CD14-positive monocyte (primary cell): Measurements from ENCODE around the gene GNA12. TPM values are rescaled to one million over a fixed set of nuclear protein-coding genes. Genes with fewer than 3 reads are reported as not detected.
"Not testable (repeated sequence)": the region's sequence is repeated elsewhere in the genome, so short reads cannot be mapped to it uniquely, and the experiment has no call there.

Experiments used
- DNase-seq, 3 donors: peaks; one replicate each; pipeline ENCODE4 v3.0.0-alpha.2; 2011 to 2022
- H2AFZ ChIP-seq: 2 replicates; pipeline ENCODE4 v1.6.0; 2012; ENCODE audit warnings: mild to moderate bottlenecking, low read depth, low read length, inconsistent platforms; ENCODE audit not compliant: insufficient read depth, poor library complexity, severe bottlenecking
- H3K27ac ChIP-seq, 2 donors: 1 replicate in 1 of 2; 2 replicates in 1 of 2; pipeline ENCODE4 v1.5.1; 2012 to 2013; ENCODE audit warnings: low read length in 2 of 2, control low read depth in 1 of 2, inconsistent platforms in 1 of 2, low read depth in 1 of 2, mild to moderate bottlenecking in 1 of 2
- H3K27me3 ChIP-seq, 2 donors: one replicate each; pipeline versions ENCODE4 v1.6.0 to v1.6.1; 2011 to 2013; ENCODE audit warnings: low read length in 2 of 2; ENCODE audit not compliant: control insufficient read depth in 2 of 2, insufficient read depth in 2 of 2
- H3K36me3 ChIP-seq, 2 donors: replicated peaks in 1 of 2; 1 replicate in 1 of 2; 2 replicates in 1 of 2; pipeline versions ENCODE4 v1.5.1 to v1.6.1; 2012 to 2013; ENCODE audit warnings: low read length in 2 of 2, control low read depth in 1 of 2, inconsistent platforms in 1 of 2, mild to moderate bottlenecking in 1 of 2; ENCODE audit not compliant: insufficient read depth in 2 of 2, control insufficient read depth in 1 of 2
- H3K4me1 ChIP-seq, 2 donors: 1 replicate in 1 of 2; 2 replicates in 1 of 2; pipeline versions ENCODE4 v1.5.1 to v1.6.1; 2012 to 2013; ENCODE audit warnings: low read length in 2 of 2, control low read depth in 1 of 2, inconsistent platforms in 1 of 2, mild to moderate bottlenecking in 1 of 2, moderate library complexity in 1 of 2; ENCODE audit not compliant: insufficient read depth in 2 of 2, control insufficient read depth in 1 of 2
- H3K4me2 ChIP-seq: replicated peaks from 2 replicates; pipeline ENCODE3; 2012; ENCODE audit warnings: low read length, moderate library complexity, mild to moderate bottlenecking; ENCODE audit not compliant: poor library complexity, severe bottlenecking; ENCODE audit errors: extremely low read depth
- H3K4me3 ChIP-seq, 3 experiments: fragments of 200-600 bp in 1 of 3; sonication (generic) in 1 of 3; replicated peaks in 1 of 3; 1 replicate in 2 of 3; 2 replicates in 1 of 3; pipeline ENCODE4 v1.5.1; 2011 to 2013; ENCODE audit warnings: low read length in 3 of 3, mild to moderate bottlenecking in 3 of 3, control low read depth in 2 of 3, low read depth in 2 of 3, inconsistent platforms in 1 of 3, moderate library complexity in 1 of 3
- H3K79me2 ChIP-seq: 2 replicates; pipeline ENCODE4 v1.6.0; 2012; ENCODE audit warnings: mild to moderate bottlenecking, control low read depth, inconsistent platforms, low read length, moderate library complexity; ENCODE audit not compliant: insufficient read depth
- H3K9ac ChIP-seq: 2 replicates; pipeline ENCODE4 v1.6.0; 2017; ENCODE audit warnings: low read length, mild to moderate bottlenecking; ENCODE audit not compliant: insufficient read depth, poor library complexity, severe bottlenecking
- H3K9me3 ChIP-seq, 2 donors: replicated peaks in 1 of 2; 1 replicate in 1 of 2; 2 replicates in 1 of 2; pipeline versions ENCODE4 v1.5.1 to v1.6.1; 2012 to 2013; ENCODE audit warnings: low read length in 2 of 2, control low read depth in 1 of 2; ENCODE audit not compliant: control insufficient read depth in 1 of 2, insufficient read depth in 1 of 2
- H4K20me1 ChIP-seq: 2 replicates; pipeline ENCODE4 v1.6.0; 2012; ENCODE audit warnings: mild to moderate bottlenecking, low read length, control low read depth, moderate library complexity; ENCODE audit not compliant: insufficient read depth
- H3K27ac Mint-ChIP-seq, 7 donors: one replicate each; pipeline ENCODE4 v1.8.0; 2020; ENCODE audit warnings: mild to moderate bottlenecking in 7 of 7, mixed read lengths in 7 of 7, moderate library complexity in 6 of 7, inconsistent platforms in 2 of 7
- H3K27me3 Mint-ChIP-seq, 3 donors: one replicate each; pipeline ENCODE4 v1.8.0; 2021 to 2022; ENCODE audit warnings: low read depth in 3 of 3, mild to moderate bottlenecking in 3 of 3, mixed read lengths in 3 of 3, moderate library complexity in 3 of 3, inconsistent platforms in 1 of 3
- H3K36me3 Mint-ChIP-seq, 2 donors: one replicate each; pipeline ENCODE4 v1.8.0; 2020; ENCODE audit warnings: mixed read lengths in 2 of 2, inconsistent platforms in 1 of 2, mild to moderate bottlenecking in 1 of 2
- H3K4me1 Mint-ChIP-seq: one replicate; pipeline ENCODE4 v1.8.0; 2020; ENCODE audit warnings: mild to moderate bottlenecking, mixed read lengths
- H3K4me3 Mint-ChIP-seq, 2 donors: one replicate each; pipeline ENCODE4 v1.8.0; 2020; ENCODE audit warnings: mild to moderate bottlenecking in 2 of 2, mixed read lengths in 2 of 2, moderate library complexity in 1 of 2
- H3K9me3 Mint-ChIP-seq, 7 donors: one replicate each; pipeline ENCODE4 v1.8.0; 2020 to 2022; ENCODE audit warnings: mixed read lengths in 7 of 7, mild to moderate bottlenecking in 6 of 7, moderate library complexity in 6 of 7, inconsistent platforms in 2 of 7
- WGBS: methylation state at CpG from one replicate; pipeline ENCODE4 v1.1.5; 2013; ENCODE audit warnings: missing lambda C conversion rate; ENCODE audit not compliant: insufficient coverage; 5-methylcytosine and 5-hydroxymethylcytosine counted together
- intact Hi-C, 2 donors: fragments of 100-400 bp; cut with micrococcal nuclease; formaldehyde crosslinking; loops; one replicate each; pipeline versions ENCODE4 v1.15.0 to v1.15.1; 2023
- polyA plus RNA-seq, 3 donors: library from polyadenylated mRNA; depleted of rRNA in 1 of 3; unstranded in 2 of 3; stranded (reverse) in 1 of 3; fragments of 300-500 nt in 2 of 3; fragments of >200 nt in 1 of 3; fragmentation: Illumina TruSeq in 2 of 3; gene quantifications; 1 replicate in 2 of 3; 2 replicates in 1 of 3; pipeline ENCODE4 v1.2.3, GENCODE V29; 2012 to 2021
- TF ChIP-seq, protein P1 (sequence below): fragments of 200-600 bp; IDR thresholded peaks from one replicate; pipeline ENCODE4 v1.8.0; 2022; ENCODE audit warnings: antibody characterized with exemption, mild to moderate bottlenecking

GNA12 gene
- polyA plus RNA-seq, 3 donors = 3.4 to 25.9 (median 10.6) TPM

- peak overlapping the region; percentile 74 to 77 for H3K27ac ChIP-seq
- peaks cover 84 to 86% of the 10 kb centered on the region in 2 donors for H3K4me1 ChIP-seq
- H3K4me3 ChIP-seq, intact Hi-C loops, H3K9me3 ChIP-seq, H3K4me2 ChIP-seq, H3K36me3 Mint-ChIP-seq, H2AFZ ChIP-seq, H3K79me2 ChIP-seq, H3K36me3 ChIP-seq, H4K20me1 ChIP-seq, H3K4me3 Mint-ChIP-seq: not testable (repeated sequence)
- peak overlapping the region; percentile 76 to 97 (median 91) for H3K27ac Mint-ChIP-seq
- H3K27me3 Mint-ChIP-seq = peaks cover 33 to 47% (median 37%) of the 10 kb centered on the region in 3 donors
- peaks cover 48% of the 10 kb centered on the region for H3K4me1 Mint-ChIP-seq
- peaks cover 0 to 12% (median 3%) of the 10 kb centered on the region in 7 donors for H3K9me3 Mint-ChIP-seq
- DNase-seq = peak; percentile 75 to 95 (median 84)
- peak overlapping the region; percentile 15 for H3K9ac ChIP-seq
- 99% methylated on average over 9 of the region's 19 CpGs for WGBS
- peaks cover 5 to 24% of the 10 kb centered on the region in 2 donors for H3K27me3 ChIP-seq
Observed at GRCh38 chr7:2693420-2694121, 150.5 kb downstream of the GNA12 start.

GRCh38 chr7:2692543-2692942 is 151.6 kb downstream of the GNA12 start:
- no peak overlapping the region for H2AFZ ChIP-seq
- H3K36me3 ChIP-seq = no peaks in the 10 kb centered on the region
- H3K4me3 ChIP-seq = no peak overlapping the region
- DNase-seq = no peak
- peaks cover 31 to 46% (median 37%) of the 10 kb centered on the region in 3 donors for H3K27me3 Mint-ChIP-seq
- H3K9me3 ChIP-seq = no peaks in the 10 kb centered on the region
- TF ChIP-seq, protein P1, sequence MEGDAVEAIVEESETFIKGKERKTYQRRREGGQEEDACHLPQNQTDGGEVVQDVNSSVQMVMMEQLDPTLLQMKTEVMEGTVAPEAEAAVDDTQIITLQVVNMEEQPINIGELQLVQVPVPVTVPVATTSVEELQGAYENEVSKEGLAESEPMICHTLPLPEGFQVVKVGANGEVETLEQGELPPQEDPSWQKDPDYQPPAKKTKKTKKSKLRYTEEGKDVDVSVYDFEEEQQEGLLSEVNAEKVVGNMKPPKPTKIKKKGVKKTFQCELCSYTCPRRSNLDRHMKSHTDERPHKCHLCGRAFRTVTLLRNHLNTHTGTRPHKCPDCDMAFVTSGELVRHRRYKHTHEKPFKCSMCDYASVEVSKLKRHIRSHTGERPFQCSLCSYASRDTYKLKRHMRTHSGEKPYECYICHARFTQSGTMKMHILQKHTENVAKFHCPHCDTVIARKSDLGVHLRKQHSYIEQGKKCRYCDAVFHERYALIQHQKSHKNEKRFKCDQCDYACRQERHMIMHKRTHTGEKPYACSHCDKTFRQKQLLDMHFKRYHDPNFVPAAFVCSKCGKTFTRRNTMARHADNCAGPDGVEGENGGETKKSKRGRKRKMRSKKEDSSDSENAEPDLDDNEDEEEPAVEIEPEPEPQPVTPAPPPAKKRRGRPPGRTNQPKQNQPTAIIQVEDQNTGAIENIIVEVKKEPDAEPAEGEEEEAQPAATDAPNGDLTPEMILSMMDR = no peak
- peaks cover 11 to 27% of the 10 kb centered on the region in 2 donors for H3K27me3 ChIP-seq
- peaks cover 2 to 4% of the 10 kb centered on the region in 2 donors for H3K36me3 Mint-ChIP-seq
- peaks cover 92 to 93% of the 10 kb centered on the region in 2 donors for H3K4me1 ChIP-seq
- WGBS = 91% methylated on average over 11 of the region's 14 CpGs
- no peak overlapping the region for H3K4me2 ChIP-seq
- H3K27ac ChIP-seq = peak overlapping the region; percentile 74 to 77
- H3K9me3 Mint-ChIP-seq = peaks cover 0 to 12% (median 3%) of the 10 kb centered on the region in 7 donors
- intact Hi-C loops = no loop called here
- H3K4me3 Mint-ChIP-seq = no peak overlapping the region
- H3K27ac Mint-ChIP-seq = peak overlapping the region in 6 of 7 donors; percentile 55 to 91 (median 76)
- no peak overlapping the region for H3K9ac ChIP-seq
- H3K4me1 Mint-ChIP-seq = peaks cover 46% of the 10 kb centered on the region
- H4K20me1 ChIP-seq = no peaks in the 10 kb centered on the region
- H3K79me2 ChIP-seq = no peaks in the 10 kb centered on the region

- DNase-seq, H2AFZ ChIP-seq, H3K4me3 ChIP-seq, H3K36me3 Mint-ChIP-seq, H3K9me3 ChIP-seq, H3K4me2 ChIP-seq, H3K36me3 ChIP-seq, H3K79me2 ChIP-seq, intact Hi-C loops, H4K20me1 ChIP-seq: not testable (repeated sequence)
- WGBS = 90% methylated on average over 10 of the region's 23 CpGs
- H3K9me3 Mint-ChIP-seq = peaks cover 0 to 12% (median 3%) of the 10 kb centered on the region in 7 donors
- peak overlapping the region; percentile 34 for H3K9ac ChIP-seq
- H3K27me3 ChIP-seq = peaks cover 15 to 33% of the 10 kb centered on the region in 2 donors
- H3K27ac Mint-ChIP-seq = peak overlapping the region in 4 of 7 donors; percentile 91 to 95 (median 91)
- H3K27me3 Mint-ChIP-seq = peaks cover 36 to 51% (median 40%) of the 10 kb centered on the region in 3 donors
- peak overlapping the region in 1 of 2 donors; percentile 15 for H3K4me3 Mint-ChIP-seq
- H3K4me1 Mint-ChIP-seq = peaks cover 46% of the 10 kb centered on the region
- H3K4me1 ChIP-seq = peaks cover 88 to 90% of the 10 kb centered on the region in 2 donors
- peak overlapping the region; percentile 55 to 60 for H3K27ac ChIP-seq
Observed at GRCh38 chr7:2691932-2692439, 152.1 kb downstream of the GNA12 start.
